ENCODE measurements around the gene FOCAD. TPM values are rescaled to one million over a fixed set of nuclear protein-coding genes. Genes with fewer than 3 reads are reported as not detected.
A peak's percentile ranks its signal among the peaks of the same experiment; 100 is the strongest.

The FOCAD gene
- total RNA-seq, 1 experiment from 2014 or later, result 18.3 TPM

GRCh38 chr9:20872340-20872977 is 188.4 kb downstream of the FOCAD start:
- no peak for DNase-seq (ENCODE audit: low spot score)

GRCh38 chr9:20873240-20873865 is 189.3 kb downstream of the FOCAD start:
- no peak for DNase-seq (ENCODE audit: low spot score)

DNA sequence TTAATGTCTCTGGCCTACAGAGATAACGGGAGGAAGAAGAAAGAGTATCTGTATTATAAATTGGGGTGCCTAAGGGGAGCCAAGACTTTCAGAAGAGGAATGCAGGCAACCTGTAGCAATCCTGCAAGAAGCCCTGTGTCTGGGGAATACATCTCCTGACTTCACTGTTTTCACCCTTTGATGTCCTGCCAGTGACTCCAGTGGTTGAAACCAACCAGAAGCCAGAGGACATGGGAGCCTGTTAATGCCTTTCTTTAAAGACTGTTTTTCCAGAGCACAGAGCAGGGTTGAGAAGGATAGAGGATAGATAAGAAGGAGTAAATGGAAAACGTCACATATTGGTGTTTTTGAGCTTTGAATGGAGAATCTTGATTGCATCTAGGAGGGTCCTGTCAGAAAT is 196.2 kb downstream of the FOCAD start:
- no peak for DNase-seq (ENCODE audit: low spot score)

GRCh38 chr9:20880675-20881074 is 196.6 kb downstream of the FOCAD start:
- no peak for DNase-seq (ENCODE audit: low spot score)

GRCh38 chr9:20884985-20885593 is 201.0 kb downstream of the FOCAD start:
- peak; percentile 71 for DNase-seq (ENCODE audit: low spot score)

DNA sequence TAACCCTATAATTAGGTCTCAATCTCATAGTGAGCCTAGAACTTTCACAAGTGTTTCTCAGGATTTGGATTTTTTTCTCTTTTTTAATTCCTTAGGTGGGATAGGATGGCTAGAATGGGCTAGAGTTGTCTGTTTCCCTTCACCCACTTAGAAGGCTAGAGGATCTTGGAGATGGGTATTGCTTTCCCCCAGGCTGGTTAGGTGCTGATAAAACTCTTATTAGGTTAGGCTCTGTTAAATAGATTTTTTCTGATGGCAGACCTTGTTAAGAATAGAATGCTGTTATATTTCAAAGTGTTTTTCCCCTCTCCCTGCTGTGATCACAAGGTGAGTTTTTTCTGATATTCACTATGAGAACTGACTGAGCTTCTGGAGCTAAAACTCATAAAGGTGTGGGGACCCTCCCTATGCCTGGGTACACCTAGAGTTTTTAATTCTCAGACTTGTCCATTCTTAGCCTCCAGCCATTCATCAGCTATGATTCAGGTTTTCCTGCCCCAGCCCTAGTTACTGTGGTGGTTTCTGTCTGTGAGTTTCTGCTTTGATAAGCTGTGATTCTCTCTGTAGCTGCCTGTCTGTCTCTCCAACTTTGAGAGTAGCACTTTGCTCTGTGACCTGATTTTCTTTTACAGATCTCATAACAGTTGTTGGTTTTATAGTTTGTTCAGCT is 215.0 kb downstream of the FOCAD start:
- DNase-seq (ENCODE audit: low spot score), result no peak

- DNase-seq (ENCODE audit: low spot score), result no peak
Observed at GRCh38 chr9:20903212-20903611, 219.2 kb downstream of the FOCAD start.

GRCh38 chr9:20904995-20905394 is 220.9 kb downstream of the FOCAD start:
- no peak for DNase-seq (ENCODE audit: low spot score)

GRCh38 chr9:20906326-20906725 is 222.3 kb downstream of the FOCAD start:
- DNase-seq (ENCODE audit: low spot score), result no peak

GRCh38 chr9:20908461-20908860 is 224.4 kb downstream of the FOCAD start:
- DNase-seq (ENCODE audit: low spot score), result no peak

DNA sequence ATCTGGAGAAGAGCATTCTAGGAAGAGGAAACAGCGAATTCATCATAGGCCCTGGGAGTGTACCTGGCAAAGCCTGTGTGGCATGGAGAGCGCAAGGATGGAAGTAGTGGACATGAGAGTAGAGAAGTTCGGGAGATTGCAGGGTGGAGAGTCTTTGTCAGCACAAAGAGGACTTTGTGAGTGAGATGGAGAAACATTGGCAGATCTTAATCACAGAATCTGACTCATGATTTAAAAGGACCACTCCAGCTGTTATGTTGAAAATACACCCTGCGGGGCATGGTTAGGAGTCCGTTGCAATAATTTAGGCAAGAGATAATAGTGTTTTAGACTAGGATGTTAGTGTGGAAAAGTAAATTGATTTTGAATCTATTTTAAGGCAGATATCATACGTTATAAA is 230.5 kb downstream of the FOCAD start:
- DNase-seq (ENCODE audit: low spot score), result no peak

DNA sequence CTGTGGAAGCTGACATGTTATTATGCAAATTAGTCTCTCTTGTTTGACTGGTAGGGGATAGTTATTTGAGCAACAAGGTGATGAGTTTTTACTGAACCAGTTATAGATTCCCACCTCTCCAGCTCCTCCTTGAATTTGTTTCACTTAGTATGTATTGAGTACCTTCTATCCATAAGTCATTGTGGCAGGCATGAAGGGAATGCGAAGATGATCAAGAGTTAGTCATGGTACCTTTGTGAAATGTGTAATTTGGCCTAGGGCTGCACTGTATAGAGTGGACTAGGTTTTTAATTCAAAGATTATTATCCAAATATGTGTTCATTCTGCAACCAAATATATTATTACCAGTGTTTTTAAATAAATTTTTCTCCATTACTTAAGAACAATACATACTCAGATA is 237.3 kb downstream of the FOCAD start:
- DNase-seq (ENCODE audit: low spot score), result no peak

DNA sequence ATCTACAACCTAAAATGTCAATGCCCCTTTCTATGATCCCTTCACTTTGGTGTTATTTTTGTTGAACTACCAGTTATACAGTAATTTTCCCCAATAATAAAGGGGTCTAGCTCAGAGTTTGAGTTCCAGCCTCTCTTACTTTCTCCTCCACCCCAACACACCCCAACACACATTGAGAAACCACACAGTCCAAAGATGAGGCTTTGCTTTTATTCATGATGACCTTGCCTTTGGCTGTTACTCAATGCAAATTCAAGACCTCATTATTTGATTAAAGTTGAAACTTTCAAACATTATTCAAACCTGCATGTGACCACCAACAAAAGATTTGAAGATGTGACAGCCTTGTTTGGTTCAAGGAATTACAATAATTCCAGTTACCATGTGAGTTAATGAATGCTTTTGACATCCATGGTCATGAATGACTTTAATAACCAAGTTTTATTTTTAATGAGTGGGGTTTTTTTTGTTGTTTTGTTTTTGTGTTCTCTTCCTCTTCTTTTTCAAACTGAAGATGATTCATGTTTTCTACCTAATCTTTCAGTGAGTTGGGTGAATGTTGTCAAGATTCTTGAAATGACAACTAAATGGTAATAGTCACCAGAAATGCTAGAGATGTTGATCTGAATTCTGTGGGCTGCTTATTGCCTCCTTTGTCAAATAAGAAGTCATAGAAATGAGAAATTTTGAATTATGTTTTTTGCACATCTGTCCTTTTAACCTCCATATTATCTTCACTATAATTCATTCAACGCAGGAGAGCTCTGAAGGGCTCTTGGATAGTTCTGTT is 241.4 kb downstream of the FOCAD start:
- no peak for DNase-seq (ENCODE audit: low spot score)

- DNase-seq (ENCODE audit: low spot score), result no peak
Observed at GRCh38 chr9:20929276-20929675, 245.2 kb downstream of the FOCAD start.

- DNase-seq (ENCODE audit: low spot score), result no peak
Observed at GRCh38 chr9:20930836-20931235, 246.8 kb downstream of the FOCAD start.

- DNase-seq (ENCODE audit: low spot score), result peak; percentile 2
Observed at GRCh38 chr9:20940447-20941173, 256.6 kb downstream of the FOCAD start.

DNA sequence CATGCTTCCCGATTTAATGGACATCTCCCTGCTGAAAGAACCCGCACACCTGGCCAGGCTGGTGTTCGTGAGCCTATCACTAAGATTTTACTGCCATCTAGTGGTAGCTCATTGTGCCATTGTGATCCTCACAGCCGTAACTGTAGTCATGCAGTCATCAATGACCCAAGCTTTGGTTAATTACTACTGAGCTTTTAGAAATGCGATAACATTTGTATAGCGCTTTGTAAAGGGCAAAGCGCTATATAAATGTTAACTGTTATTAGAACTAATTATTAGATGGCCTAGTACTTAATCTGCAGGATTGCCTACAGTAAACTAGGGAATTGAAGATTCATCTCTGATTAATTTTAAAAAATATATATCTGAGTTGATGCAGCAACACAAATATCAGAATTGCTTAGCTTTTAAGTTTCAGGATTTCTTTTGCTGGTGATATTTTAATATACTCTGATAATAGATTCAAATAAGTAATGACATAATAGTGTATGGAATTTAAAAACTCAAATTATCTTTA is 257.2 kb downstream of the FOCAD start:
- DNase-seq (ENCODE audit: low spot score), result peak; percentile 89

DNA sequence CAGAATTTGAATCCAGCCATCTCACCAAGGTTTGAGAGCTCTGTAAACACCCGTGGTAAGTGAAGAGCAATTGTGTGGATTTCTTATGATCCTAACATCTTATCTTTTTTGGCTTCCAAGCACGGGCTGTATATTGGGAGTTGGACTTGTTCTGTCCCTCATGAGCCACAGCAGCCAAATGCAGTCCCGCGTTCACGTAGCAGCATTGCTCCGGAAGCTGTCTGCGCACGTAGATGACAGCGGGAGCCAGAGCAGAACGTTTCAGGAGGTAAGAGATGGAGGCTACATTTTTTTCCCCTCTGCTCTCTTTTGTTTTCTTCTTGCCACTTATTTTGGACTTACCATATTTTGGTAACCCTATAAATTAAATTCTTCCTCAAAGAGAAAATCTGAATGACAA is 260.4 kb downstream of the FOCAD start:
- DNase-seq (ENCODE audit: low spot score), result no peak

DNA sequence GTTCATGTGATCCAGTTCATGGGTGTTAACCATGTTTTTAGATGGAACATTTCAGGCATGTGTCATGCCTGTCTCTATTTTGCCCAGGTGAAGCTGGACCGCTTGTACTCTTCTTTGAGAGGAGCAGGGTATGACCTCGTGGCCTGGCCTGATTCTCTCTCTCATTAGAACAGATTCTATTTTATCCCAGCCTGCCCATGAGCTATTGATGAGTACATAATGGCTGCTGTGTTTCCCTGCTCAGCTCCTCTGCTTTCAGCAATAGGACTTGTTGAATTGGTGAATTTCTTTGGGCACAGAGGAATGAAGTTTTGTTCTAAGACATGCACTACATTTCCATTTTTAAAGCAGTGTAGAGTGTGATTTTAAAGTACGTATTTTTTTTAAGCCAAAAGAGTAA is 261.2 kb downstream of the FOCAD start:
- no peak for DNase-seq (ENCODE audit: low spot score)

DNA sequence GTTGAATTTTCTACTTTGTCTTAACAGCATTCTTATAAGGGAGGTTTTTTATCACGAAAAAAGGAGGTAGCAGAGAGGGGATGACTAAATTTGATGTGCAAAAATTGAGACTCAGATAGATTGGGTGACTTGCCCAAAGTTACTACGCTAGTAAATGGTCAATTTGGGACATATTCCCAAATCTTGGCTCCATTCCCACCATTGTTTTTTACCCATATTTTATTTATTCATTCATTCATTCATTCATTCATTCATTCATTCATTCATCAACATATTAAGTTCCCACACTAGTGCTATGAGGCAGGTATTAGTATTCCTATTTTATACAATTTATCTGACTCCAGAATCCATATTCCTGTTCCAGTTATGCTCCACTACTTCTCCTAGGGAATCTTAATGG is 261.8 kb downstream of the FOCAD start:
- no peak for DNase-seq (ENCODE audit: low spot score)

- no peak for DNase-seq (ENCODE audit: low spot score)
Observed at GRCh38 chr9:20948703-20949102, 264.6 kb downstream of the FOCAD start.

All from HT-29 (cell line).